ENCODE data around the gene PDE4B. TPM values are rescaled to one million over a fixed set of nuclear protein-coding genes. Genes with fewer than 3 reads are reported as not detected.

The PDE4B gene
- total RNA-seq, 2 experiments from 2014 or later = 26.5 to 27.7 TPM

- no peak for DNase-seq
- POLR2A ChIA-PET = interaction anchor here (0.9 kb wide), 1 partner anchor 47 kb away, joined by 4 read pairs; no protein-coding TSS in a partner anchor
- Mint-ChIP-seq H3K27me3 (no peaks in the 10 kb centered on the region), H3K36me3 (ENCODE audit: low read depth) (peaks cover 10% of the 10 kb centered on the region), H3K4me3 (no peak overlapping the region), H3K4me1 (peaks cover 87% of the 10 kb centered on the region), H3K27ac (peak overlapping the region; percentile 84), H3K9me3 (peaks cover 6% of the 10 kb centered on the region)
- CTCF ChIA-PET = interaction anchor here (0.6 to 2.6 kb wide), 18 partner anchors 9 to 163 kb away, joined by 3 to 10 read pairs (median 4); no protein-coding TSS in a partner anchor
These were observed 490.4 kb downstream of the PDE4B start for GRCh38 chr1:66282891-66283621.

- POLR2A ChIA-PET = no interaction called here
- Mint-ChIP-seq H3K4me3 (peak overlapping the region; percentile 2), H3K36me3 (ENCODE audit: low read depth) (peaks cover 10% of the 10 kb centered on the region), H3K9me3 (peaks cover 6% of the 10 kb centered on the region), H3K4me1 (peaks cover 81% of the 10 kb centered on the region), H3K27ac (peak overlapping the region; percentile 76), H3K27me3 (no peaks in the 10 kb centered on the region)
- DNase-seq = peak; percentile 35
- CTCF ChIA-PET = interaction anchor here (1.2 to 2.6 kb wide), 3 partner anchors 10 to 18 kb away, joined by 3 to 7 read pairs (median 5); no protein-coding TSS in a partner anchor
These were observed 490.9 kb downstream of the PDE4B start for GRCh38 chr1:66283622-66284041.

- peaks cover 10% of the 10 kb centered on the region for H3K9me3 Mint-ChIP-seq
- DNase-seq = no peak
- no peaks in the 10 kb centered on the region for H3K27me3 Mint-ChIP-seq
- no peak overlapping the region for H3K4me3 Mint-ChIP-seq
- H3K27ac Mint-ChIP-seq = no peak overlapping the region
- POLR2A ChIA-PET = no interaction called here
- peaks cover 9% of the 10 kb centered on the region for H3K36me3 Mint-ChIP-seq (ENCODE audit: low read depth)
- H3K4me1 Mint-ChIP-seq = peaks cover 72% of the 10 kb centered on the region
- CTCF ChIA-PET = interaction anchor here (1.2 to 1.7 kb wide), 3 partner anchors 8 to 47 kb away, joined by 3 to 6 read pairs (median 3); no protein-coding TSS in a partner anchor
These were observed 492.1 kb downstream of the PDE4B start for GRCh38 chr1:66284746-66285145.

- peaks cover 10% of the 10 kb centered on the region for H3K9me3 Mint-ChIP-seq
- ChIA-PET POLR2A (no interaction called here), CTCF (interaction anchor here (0.8 to 2.6 kb wide), 6 partner anchors 9 to 46 kb away, joined by 3 to 6 read pairs (median 4); no protein-coding TSS in a partner anchor)
- no peak for DNase-seq
- peaks cover 66% of the 10 kb centered on the region for H3K4me1 Mint-ChIP-seq
- H3K27me3 Mint-ChIP-seq = no peaks in the 10 kb centered on the region
- H3K27ac Mint-ChIP-seq = peak overlapping the region; percentile 63
- peaks cover 7% of the 10 kb centered on the region for H3K36me3 Mint-ChIP-seq (ENCODE audit: low read depth)
- H3K4me3 Mint-ChIP-seq = no peak overlapping the region
These were observed 493.0 kb downstream of the PDE4B start for GRCh38 chr1:66285618-66286270.

GRCh38 chr1:66286307-66286706 is 493.6 kb downstream of the PDE4B start:
- no peaks in the 10 kb centered on the region for H3K27me3 Mint-ChIP-seq
- H3K27ac Mint-ChIP-seq = no peak overlapping the region
- DNase-seq = no peak
- H3K36me3 Mint-ChIP-seq (ENCODE audit: low read depth) = peaks cover 8% of the 10 kb centered on the region
- no peak overlapping the region for H3K4me3 Mint-ChIP-seq
- POLR2A ChIA-PET = no interaction called here
- CTCF ChIA-PET = interaction anchor here (0.8 to 2.6 kb wide), 6 partner anchors 8 to 43 kb away, joined by 3 to 7 read pairs (median 4); no protein-coding TSS in a partner anchor
- peaks cover 65% of the 10 kb centered on the region for H3K4me1 Mint-ChIP-seq
- H3K9me3 Mint-ChIP-seq = peaks cover 10% of the 10 kb centered on the region

- Mint-ChIP-seq H3K27me3 (no peaks in the 10 kb centered on the region), H3K4me3 (no peak overlapping the region), H3K36me3 (ENCODE audit: low read depth) (peaks cover 8% of the 10 kb centered on the region), H3K9me3 (peaks cover 10% of the 10 kb centered on the region), H3K4me1 (peaks cover 53% of the 10 kb centered on the region), H3K27ac (no peak overlapping the region)
- ChIA-PET CTCF (interaction anchor here (0.5 to 2.6 kb wide), 4 partner anchors 10 to 1015 kb away, joined by 3 to 6 read pairs (median 4); no protein-coding TSS in a partner anchor), POLR2A (no interaction called here)
- no peak for DNase-seq
These were observed 495.4 kb downstream of the PDE4B start for GRCh38 chr1:66288048-66288447.

GRCh38 chr1:66290761-66291530 is 498.3 kb downstream of the PDE4B start:
- Mint-ChIP-seq H3K36me3 (ENCODE audit: low read depth) (peaks cover 8% of the 10 kb centered on the region), H3K4me3 (no peak overlapping the region), H3K4me1 (peaks cover 33% of the 10 kb centered on the region), H3K27ac (no peak overlapping the region), H3K27me3 (no peaks in the 10 kb centered on the region), H3K9me3 (peaks cover 5% of the 10 kb centered on the region)
- DNase-seq = no peak
- POLR2A ChIA-PET = no interaction called here
- CTCF ChIA-PET = interaction anchor here (1.0 to 3.2 kb wide), 5 partner anchors 8 to 41 kb away, joined by 3 to 10 read pairs (median 6); no protein-coding TSS in a partner anchor

GRCh38 chr1:66291531-66291864 is 498.8 kb downstream of the PDE4B start:
- DNase-seq = no peak

GRCh38 chr1:66292305-66292704 is 499.6 kb downstream of the PDE4B start:
- POLR2A ChIA-PET = no interaction called here
- peaks cover 28% of the 10 kb centered on the region for H3K4me1 Mint-ChIP-seq

More at GRCh38 chr1:66291531-66291864, 498.8 kb downstream of the PDE4B start:
- H3K4me3 Mint-ChIP-seq = no peak overlapping the region
- peaks cover 5% of the 10 kb centered on the region for H3K9me3 Mint-ChIP-seq
- CTCF ChIA-PET = interaction anchor here (1.3 to 3.2 kb wide), 3 partner anchors 9 to 41 kb away, joined by 6 to 10 read pairs (median 8); no protein-coding TSS in a partner anchor
- peaks cover 7% of the 10 kb centered on the region for H3K36me3 Mint-ChIP-seq (ENCODE audit: low read depth)
- no peaks in the 10 kb centered on the region for H3K27me3 Mint-ChIP-seq
- peaks cover 27% of the 10 kb centered on the region for H3K4me1 Mint-ChIP-seq
- H3K27ac Mint-ChIP-seq = no peak overlapping the region
- POLR2A ChIA-PET = no interaction called here

GRCh38 chr1:66292944-66293343 is 500.2 kb downstream of the PDE4B start:
- Mint-ChIP-seq H3K27ac (no peak overlapping the region), H3K27me3 (no peaks in the 10 kb centered on the region), H3K4me1 (peaks cover 27% of the 10 kb centered on the region), H3K4me3 (no peak overlapping the region), H3K36me3 (ENCODE audit: low read depth) (peaks cover 5% of the 10 kb centered on the region), H3K9me3 (peaks cover 8% of the 10 kb centered on the region)
- DNase-seq = no peak
- ChIA-PET CTCF (interaction anchor here (0.7 to 3.2 kb wide), 5 partner anchors 7 to 17 kb away, joined by 3 to 10 read pairs (median 4); no protein-coding TSS in a partner anchor), POLR2A (no interaction called here)

More at GRCh38 chr1:66292305-66292704, 499.6 kb downstream of the PDE4B start:
- Mint-ChIP-seq H3K27me3 (no peaks in the 10 kb centered on the region), H3K36me3 (ENCODE audit: low read depth) (peaks cover 5% of the 10 kb centered on the region), H3K27ac (no peak overlapping the region), H3K4me3 (no peak overlapping the region), H3K9me3 (peaks cover 8% of the 10 kb centered on the region)
- no peak for DNase-seq
- CTCF ChIA-PET = interaction anchor here (1.4 to 3.2 kb wide), 3 partner anchors 8 to 11 kb away, joined by 4 to 10 read pairs (median 8); no protein-coding TSS in a partner anchor

- Mint-ChIP-seq H3K36me3 (ENCODE audit: low read depth) (peaks cover 2% of the 10 kb centered on the region), H3K27ac (no peak overlapping the region), H3K27me3 (no peaks in the 10 kb centered on the region), H3K4me3 (no peak overlapping the region), H3K9me3 (peaks cover 3% of the 10 kb centered on the region), H3K4me1 (peaks cover 31% of the 10 kb centered on the region)
- ChIA-PET CTCF (interaction anchor here (0.6 to 2.1 kb wide), 6 partner anchors 9 to 52 kb away, joined by 3 to 5 read pairs (median 4); no protein-coding TSS in a partner anchor), POLR2A (no interaction called here)
- DNase-seq = no peak
These were observed 502.1 kb downstream of the PDE4B start for GRCh38 chr1:66294707-66295370.

GRCh38 chr1:66295803-66296202 is 503.1 kb downstream of the PDE4B start:
- CTCF ChIA-PET = interaction anchor here (1.0 to 2.1 kb wide), 4 partner anchors 11 to 51 kb away, joined by 3 to 5 read pairs (median 4); no protein-coding TSS in a partner anchor
- H3K27ac Mint-ChIP-seq = no peak overlapping the region
- H3K36me3 Mint-ChIP-seq (ENCODE audit: low read depth) = peaks cover 2% of the 10 kb centered on the region
- POLR2A ChIA-PET = no interaction called here
- no peak overlapping the region for H3K4me3 Mint-ChIP-seq
- peaks cover 34% of the 10 kb centered on the region for H3K4me1 Mint-ChIP-seq
- H3K9me3 Mint-ChIP-seq = peaks cover 3% of the 10 kb centered on the region
- DNase-seq = no peak
- no peaks in the 10 kb centered on the region for H3K27me3 Mint-ChIP-seq
